Stimulated activated CD4-positive, alpha-beta T cell treated with anti-CD3 and anti-CD28 coated beads, Interleukin-1b, Interleukin-23, amount 100 ng/mL, for 24 hours (primary cell): ENCODE results near the gene TMEM115.

Experiments used
- DNase-seq, 4 experiments: peaks; one replicate each; pipeline ENCODE4 v3.0.0-alpha.2; 2020; ENCODE audit warnings: low read depth in 4 of 4, low spot score in 1 of 4

The TMEM115 gene

DNA sequence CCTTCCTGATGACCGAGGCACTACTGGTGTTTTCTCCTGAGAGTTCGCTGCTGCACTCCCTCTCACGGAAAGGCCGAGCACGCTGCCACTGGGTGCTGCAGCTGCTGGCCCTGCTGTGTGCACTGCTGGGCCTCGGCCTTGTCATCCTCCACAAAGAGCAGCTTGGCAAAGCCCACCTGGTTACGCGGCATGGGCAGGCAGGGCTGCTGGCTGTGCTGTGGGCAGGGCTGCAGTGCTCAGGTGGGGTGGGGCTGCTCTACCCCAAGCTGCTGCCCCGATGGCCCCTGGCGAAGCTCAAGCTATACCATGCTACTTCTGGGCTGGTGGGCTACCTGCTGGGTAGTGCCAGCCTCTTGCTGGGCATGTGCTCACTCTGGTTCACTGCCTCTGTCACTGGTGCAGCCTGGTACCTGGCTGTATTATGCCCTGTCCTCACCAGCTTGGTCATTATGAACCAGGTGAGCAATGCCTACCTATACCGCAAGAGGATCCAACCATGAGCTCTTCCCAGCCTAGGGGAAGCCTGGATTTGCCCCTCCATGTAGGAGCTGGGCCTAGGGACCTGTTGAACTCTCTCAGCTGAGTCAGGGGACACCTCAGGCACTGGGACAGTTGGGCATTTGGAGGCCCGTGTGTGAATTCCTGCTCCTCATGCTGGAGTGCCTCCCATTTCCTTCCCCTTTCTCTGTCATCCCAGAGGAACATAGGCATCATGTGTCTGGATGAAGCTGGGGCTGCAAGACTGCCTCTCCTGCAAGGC lies 5.9 kb downstream of the TMEM115 start:
- DNase-seq, result no peak

DNA sequence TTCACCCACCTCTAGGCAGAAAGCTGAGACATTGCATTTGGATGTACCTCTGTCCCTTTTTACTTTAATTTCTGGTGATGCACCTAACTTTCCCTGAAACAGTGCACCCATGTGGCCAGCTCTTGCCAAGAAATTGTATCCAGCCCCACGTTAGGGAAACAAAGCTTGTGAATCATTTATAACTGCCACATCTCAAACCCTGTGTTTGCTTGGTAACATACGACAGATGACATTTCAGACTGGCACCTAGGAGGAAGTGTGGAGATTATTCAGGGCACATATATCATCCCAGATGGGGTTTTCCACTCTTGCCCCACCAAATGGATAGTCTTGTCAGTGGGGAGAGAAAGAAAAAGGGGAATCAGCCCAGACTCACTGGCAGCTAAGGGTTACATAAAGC lies 6.5 kb downstream of the TMEM115 start:
- no peak for DNase-seq

DNA sequence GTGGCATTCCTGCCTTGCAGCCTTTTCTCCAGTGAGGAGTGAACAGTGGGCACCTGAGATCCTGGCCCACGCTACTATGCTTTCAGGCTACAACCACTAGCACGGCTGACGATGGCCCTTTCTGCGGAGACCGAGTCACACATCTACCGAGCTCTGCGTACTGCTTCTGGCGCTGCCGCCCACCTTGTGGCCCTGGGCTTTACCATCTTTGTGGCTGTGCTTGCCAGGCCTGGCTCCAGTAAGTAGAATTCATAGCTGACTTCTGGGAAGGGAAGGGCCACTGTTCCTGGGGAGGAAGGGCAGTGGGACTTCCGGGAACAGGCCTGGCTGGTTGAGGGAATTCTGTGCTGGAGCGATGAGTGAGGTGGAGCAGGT lies 8.0 kb downstream of the TMEM115 start:
- no peak for DNase-seq

DNA sequence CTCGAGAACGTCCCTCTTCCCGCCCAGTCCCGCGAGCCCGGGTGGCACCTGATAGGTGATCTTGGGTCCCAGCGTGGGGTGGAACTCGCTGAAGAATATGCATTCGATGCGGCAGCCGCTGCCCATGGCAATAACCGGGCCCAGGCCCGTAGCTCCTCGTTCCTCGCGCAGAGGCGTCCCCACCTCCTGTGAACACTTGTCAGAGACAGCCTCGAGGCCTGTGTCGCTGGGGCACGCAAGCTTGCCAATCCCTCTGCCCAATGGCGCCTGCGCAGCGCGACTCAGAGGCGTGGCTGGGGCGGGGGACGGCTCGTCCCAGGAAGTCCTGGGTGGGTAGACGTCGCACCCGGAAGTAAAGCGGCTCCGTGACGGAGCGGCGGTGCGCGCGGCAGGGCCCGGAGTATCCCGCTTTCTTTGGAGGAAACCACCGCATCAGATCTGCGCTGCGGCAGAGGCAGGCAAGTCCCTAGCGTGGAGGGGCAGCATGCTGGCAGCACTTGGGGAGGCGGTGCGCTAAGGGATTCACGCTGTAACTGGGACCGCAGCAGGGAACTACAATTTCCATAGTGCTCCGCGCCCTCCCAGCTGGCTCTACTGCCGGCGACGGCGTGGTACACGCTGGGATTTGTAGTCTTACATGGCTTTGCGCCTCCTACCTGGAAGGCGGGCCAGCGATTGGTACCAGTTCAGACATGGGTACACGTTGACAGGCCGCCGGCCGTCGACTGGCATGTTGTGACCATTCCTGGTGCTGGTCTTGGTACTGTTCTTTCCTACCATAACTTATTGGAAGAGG lies 8.6 kb downstream of the TMEM115 start, which contains the start of the genes CYB561D2 and NPRL2:
Gene CYB561D2 (plus strand): TSS at position 336 of the 796 bp plus-strand sequence. CDS start 572 bp downstream, outside the sequence.
Gene NPRL2 (minus strand): TSS at position 249 of the 796 bp plus-strand sequence. CDS start 123 bp downstream, at position 126.
- DNase-seq, result peak; percentile 94 to 99 (median 98)

DNA sequence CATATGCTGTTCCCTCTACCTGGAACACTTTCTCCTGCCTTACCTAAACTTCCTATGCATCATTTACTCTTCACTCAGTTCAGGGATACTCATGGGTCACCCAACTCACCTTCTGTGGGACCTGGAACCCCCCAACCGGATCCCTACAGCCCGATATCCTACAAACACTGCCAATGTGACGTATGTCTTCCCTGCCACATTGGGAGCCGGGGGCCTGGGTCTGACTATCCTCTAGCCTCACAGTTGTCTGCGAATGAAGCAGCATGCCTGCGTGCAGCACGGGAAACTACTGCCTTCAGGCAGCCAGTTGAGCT lies 9.2 kb downstream of the TMEM115 start:
- no peak for DNase-seq

DNA sequence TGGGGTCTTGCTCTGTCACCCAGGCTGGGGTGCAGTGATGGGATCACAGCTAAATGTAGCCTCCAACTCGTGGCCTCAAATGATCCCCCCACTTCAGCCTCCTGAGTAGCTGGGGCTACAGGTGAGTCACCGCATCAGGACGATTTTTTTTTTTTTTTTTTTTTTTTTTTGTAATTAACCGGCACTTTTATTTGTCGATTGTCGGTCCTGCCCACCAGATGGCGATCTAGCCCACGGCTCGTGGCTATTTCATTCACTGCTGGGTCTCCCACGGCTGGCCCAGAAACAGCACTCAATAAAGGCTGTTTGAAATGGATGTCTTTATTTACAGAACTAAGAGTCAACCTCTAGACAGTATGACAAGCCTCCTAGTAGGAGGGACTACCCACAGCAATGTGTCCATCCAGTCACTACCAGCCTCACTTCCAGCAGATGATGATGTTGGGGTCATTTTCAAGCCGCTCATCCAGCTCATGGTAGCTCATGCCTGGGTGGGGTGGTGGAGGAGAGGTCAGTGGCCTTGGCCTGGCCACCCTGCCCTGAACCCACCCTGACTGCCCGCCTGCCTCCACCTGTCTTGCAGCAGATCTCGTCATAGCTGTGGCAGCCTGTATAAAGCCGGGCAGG lies 12.0 kb downstream of the TMEM115 start:
- DNase-seq, result peak in 2 of 4 experiments; percentile 45 to 52

DNA sequence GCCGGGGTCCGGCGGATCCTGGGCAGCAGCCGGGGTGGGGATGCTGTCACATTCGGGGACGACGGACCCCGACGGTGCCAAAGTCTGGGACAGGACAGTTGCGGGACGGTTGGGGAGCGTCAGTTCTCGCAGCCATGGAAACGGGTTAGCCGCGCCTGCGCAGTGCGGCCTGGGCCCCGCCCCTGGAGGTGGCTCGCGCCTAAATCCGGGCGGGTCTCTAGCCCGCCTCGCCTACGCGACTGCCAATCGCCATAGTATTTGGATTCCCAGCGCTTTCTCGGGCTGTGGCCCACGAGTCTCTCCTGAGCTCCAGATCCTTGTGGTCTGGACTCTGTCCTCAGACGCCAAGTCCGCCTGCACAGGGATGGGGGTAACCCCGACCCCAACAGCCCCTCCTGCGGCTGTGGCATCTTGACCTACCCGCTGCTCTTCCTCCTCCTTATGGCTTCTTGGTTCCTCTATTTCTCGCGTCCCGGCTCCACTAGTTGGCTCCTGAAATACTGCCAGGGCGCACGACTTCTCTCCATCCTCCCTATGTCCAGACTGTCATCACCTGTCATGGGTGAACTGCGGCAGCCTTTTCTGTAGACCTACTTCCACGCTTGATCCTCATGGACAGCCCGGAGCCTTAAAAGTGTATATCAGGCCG lies 13.6 kb downstream of the TMEM115 start, which contains the start of gene ZMYND10:
Gene ZMYND10 (minus strand): TSS at position 147 of the 649 bp plus-strand sequence. CDS start 153 bp downstream, outside the sequence.
- peak in 3 of 4 experiments; percentile 52 to 78 (median 59) for DNase-seq

DNA sequence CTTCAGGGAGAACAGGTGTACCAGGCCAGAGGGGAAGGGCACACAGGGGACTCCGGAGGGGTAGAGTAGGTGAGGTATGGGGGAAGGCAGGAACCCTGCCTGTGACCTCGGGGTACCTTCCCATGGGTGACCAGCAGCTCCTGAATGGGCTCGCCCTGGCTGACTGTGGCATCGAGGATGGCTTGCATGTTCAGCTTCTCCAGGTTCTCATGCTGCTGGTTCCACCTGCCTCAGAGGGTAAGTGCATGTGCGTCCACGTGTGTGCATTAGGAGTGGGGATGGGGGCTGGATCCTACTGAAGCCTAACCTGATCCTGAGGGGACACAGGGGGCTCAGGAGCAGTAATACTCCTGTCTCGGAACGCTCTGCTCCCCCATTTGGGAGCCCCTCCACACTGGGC lies 14.3 kb downstream of the TMEM115 start:
- DNase-seq, result no peak

DNA sequence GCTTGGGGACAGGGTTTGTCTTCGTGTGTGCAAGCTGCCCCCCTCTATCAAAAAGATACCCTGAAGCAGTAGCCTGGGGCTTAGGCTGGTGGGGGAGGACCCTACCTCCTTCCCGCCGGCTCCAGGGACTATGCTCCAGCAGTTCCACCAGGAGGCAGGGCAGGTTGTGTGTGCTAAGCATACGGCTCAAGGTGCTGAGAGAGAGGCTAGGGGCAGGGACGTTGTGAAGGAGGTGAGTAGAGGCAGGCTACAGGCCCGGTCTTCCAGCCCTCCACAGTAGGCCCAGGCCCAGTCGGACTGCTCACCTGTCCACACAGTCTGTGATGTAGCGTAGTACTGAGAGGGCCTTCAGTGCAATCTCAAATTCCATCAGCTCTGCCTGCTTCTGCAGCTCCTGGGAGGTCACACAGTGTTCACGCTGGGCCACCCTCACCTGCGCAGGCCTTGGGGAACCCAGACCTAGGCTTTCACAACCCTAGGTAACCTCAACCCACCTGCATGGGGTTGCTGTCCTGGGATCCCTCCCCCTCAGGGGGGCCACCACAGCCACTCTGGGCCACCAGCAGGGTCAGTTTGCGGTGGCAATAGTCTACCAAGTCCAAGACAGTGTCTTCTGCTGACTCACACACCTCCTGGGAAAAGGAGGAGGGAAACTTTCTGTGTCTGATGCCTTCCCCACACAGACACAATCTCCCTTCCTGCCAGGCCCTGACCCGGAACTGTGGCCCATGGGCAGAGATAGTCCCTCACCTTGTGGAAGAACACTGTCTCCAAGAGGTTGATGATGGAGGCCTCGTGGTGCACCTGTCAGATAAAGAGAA lies 16.3 kb downstream of the TMEM115 start:
- DNase-seq, result no peak

DNA sequence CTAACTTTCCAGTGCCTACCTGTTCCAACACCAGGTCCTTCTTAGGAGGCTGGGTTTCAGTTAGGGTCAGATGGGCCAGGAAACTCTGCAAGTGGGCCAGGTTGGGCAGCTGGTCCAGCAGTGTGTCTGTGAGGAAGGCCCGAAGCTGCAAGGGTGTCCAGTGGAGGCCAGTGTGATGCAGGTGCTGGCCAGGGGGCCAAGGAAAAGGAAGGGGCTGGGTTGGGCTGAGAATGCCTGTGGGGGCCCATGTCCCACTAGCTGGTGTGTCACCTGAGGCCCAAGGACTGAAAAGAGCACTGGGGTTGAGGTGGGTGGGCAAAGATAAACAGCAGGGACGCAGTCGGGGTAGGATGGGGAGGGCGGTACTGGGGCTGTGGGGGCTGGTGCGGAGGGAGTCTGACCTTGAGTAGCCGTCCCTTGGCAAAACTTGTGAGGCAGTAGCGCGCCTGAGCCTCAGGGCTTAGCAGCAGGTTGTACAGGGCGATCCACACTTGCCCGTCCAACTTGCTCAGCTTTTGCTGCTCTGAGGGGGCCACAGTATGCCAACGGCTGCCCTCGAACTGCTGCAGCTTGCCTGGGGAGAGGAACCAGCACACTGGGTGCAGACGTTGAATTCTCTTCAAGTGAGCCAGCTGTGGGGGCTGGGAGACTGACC lies 17.2 kb downstream of the TMEM115 start:
- no peak for DNase-seq

DNA sequence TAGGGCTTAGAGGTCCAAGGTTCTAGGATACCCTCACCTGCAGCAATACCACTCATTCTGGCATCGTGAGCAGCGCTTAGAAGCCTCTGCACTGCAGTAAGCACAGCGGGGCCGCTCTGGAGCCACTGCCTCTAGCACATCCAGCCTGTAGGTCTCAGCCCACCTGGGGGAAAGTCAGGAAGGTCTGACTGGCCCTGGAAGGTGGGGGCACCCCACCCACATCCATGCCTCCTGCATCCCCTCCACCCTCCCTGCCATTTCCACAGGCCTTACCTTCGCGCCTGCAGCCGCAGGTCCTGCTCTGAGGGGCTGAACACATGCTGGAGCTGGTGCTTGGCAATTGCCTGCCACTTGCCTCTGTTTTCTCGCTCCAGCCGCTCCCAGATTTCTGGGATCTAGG lies 17.8 kb downstream of the TMEM115 start:
- DNase-seq, result no peak

DNA sequence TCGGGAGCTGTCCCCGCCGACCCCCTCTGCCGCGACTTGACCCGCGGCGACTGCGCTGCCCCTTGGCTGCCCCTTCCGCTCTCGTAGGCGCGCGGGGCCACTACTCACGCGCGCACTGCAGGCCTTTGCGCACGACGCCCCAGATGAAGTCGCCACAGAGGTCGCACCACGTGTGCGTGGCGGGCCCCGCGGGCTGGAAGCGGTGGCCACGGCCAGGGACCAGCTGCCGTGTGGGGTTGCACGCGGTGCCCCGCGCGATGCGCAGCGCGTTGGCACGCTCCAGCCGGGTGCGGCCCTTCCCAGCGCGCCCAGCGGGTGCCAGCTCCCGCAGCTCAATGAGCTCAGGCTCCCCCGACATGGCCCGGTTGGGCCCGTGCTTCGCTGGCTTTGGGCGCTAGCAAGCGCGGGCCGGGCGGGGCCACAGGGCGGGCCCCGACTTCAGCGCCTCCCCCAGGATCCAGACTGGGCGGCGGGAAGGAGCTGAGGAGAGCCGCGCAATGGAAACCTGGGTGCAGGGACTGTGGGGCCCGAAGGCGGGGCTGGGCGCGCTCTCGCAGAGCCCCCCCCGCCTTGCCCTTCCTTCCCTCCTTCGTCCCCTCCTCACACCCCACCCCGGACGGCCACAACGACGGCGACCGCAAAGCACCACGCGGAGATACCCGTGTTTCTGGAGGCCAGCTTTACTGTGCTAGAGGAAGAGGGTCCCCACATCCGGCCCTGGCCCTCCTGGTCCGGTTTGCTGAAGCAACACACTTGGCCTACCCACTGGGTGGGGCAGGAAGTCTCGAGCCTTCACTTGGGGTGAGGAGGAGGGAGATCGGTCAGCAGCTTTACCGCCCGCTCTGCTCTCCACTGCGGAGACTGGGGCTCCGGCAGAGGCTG lies 18.6 kb downstream of the TMEM115 start, which contains the start of gene RASSF1:
Gene RASSF1 (minus strand): TSS at position 389 of the 882 bp plus-strand sequence. CDS start 31 bp downstream, at position 358.
- peak in 2 of 4 experiments; percentile 44 to 71 for DNase-seq

DNA sequence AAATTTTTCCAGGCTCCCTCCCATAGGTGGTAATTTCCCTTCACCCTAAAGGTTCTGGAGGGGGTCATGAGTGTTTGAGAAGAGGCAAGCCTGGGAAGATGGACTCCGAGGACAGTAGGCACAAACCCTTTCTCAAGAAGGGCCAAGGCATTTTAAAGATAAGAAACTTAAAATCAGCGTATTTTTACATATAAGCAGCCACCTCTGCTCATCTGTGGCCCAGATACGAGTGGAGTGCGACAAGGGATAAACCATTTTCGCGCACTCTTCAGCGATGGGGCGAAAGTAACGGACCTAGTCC lies 19.2 kb downstream of the TMEM115 start:
- DNase-seq, result no peak

DNA sequence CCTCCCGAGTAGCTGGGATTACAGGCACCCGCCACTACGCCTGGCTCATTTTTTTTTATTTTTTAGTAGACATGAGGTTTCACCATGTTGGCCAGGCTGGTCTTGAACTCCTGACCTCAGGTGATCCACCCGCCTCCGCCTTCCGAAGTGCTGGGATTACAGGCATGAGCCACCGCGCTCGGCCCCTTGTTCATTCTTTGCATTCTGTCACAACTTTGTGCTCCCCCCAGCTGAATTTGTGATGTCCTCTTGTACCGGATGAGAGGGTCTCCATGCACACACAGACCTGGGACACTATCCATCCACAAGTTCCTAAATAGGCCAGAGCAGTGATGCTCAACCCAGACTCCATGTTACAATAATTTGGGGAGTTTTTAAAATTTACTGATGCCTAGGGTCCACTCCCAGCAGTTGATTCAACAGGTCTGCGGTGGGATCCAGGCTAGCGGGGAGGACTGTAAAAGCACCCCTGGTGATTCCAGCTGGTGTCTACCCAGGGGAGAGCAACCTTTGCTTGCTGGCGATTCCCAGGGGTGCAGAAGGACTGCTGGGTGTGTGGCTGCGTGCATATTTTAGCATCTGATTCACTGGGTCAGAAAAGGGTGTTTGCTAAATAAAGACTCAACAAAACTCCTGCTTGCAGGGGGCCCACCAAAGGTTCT lies 19.7 kb downstream of the TMEM115 start:
- no peak for DNase-seq

DNA sequence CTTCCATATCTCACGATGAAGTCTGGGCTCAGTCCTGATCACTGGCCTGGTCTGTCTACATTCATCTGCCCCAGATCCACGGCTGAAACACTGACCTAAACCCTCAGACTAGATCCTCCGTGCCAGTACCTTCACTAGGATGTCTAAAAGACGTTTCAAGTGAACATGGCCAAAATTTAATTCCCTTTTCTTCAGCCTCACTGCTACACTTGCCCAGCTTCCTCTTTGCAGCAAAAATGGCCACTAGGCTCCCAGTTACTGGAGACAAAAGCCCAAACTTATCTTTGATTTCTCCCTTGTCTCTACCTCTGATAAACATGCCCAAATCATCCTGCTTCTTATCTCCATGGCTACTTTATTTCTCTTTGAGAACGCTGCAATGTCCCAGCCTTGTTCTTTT lies 20.4 kb downstream of the TMEM115 start:
- no peak for DNase-seq

DNA sequence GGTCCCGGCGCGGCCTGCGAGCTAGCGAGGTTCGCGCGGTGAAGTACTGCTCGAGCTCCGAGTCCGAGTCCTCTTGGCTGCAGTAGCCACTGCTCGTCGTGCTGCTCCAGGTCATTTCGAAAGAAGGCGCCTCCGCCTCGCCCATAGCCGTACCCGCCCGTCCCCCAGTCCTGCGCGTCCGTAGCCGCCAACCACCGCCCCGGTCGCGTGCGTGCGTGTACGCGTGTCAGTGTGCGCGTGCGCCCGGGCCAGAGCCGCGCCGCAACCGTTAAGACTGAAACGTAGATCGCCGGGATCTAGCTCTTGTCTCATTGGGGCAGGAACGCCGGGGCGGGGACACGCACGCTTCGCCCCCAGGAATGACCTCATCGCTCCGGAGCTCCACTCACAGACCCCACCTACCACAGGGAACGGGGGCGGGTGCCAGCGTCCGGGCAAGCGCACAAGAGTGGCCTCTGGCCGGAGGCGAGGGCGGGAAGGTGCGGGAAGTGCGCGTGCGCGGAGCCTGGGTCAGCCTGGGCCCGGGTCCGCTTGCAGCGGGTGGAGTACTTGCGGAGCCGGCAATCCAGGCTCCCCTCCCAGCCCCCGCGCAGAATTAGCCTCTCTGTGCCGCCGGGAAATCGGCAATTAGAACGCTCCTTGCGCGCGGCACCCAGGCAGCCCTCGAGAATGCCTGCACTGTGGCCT lies 22.0 kb downstream of the TMEM115 start:
- DNase-seq, result peak; percentile 86 to 99 (median 93)

DNA sequence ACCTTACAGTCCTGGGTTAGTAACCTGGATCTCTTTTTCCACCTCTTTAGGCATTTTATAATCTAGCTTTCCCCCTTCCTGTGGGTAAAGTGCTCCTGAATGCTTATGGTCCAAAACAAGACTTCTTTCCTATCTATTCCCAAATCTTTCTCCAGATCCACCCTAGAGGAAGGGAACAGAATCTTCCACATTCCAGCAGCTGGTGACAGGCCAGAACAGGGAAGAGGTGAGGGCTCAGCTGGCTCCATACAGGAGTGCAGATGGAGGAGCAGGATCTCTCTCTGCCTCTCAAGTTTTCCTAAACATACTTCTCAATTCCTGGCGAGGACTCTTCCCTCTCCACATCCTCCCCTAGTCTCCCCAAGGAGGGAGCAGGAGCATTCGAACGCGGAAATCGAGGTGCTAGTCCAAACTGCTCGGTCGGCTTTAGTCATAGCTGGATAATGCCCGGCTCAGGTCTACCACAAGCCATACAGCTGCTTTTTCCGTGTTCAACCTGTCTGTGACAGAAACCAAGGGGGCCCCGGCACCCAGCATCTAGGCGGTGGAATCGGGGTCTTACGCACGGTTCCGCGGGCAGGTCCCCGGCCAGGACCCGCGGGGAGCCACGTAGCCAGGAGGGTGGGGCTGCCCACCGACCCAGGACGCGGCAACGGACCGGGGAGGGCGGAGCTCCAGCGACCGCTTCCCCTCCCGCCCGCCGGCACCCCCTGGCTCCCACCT lies 22.7 kb downstream of the TMEM115 start:
- DNase-seq, result peak in 1 of 4 experiments; percentile 26
